AG08396 (cell line): ENCODE data around the gene PPP1R15B.
A peak's percentile ranks its signal among the peaks of the same experiment; 100 is the strongest.

Experiments used
- DNase-seq: peaks from one replicate; pipeline ENCODE4 v3.0.0; 2012; ENCODE audit warnings: low spot score, mixed read lengths

The PPP1R15B gene

GRCh38 chr1:204366759-204367158, 44.9 kb downstream of the PPP1R15B start:
- peak; percentile 32 for DNase-seq

- DNase-seq, result peak; percentile 75
Observed at GRCh38 chr1:204363335-204364114, 48.1 kb downstream of the PPP1R15B start.

DNA sequence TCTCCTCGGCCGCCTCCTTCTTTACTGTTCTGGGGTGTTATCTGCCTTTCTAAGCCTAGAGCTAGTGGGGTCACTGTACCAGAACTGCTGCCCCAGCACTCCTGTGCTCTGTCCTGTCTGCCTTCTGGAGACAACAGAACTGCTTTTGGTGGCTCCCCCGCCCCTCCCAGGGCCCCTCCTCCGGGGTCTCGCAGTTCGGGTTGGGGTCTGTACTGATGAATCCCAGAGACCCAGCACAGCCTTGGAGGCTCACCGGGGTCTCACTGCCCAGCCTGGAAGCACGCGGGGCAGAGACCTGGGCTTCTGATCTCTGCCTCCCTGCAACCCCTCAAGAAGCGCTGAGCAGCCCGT, 48.7 kb downstream of the PPP1R15B start:
- DNase-seq, result no peak

- no peak for DNase-seq
Observed at GRCh38 chr1:204361781-204362180, 49.8 kb downstream of the PPP1R15B start.

- DNase-seq, result no peak
Observed at GRCh38 chr1:204361341-204361771, 50.3 kb downstream of the PPP1R15B start.

- DNase-seq, result no peak
Observed at GRCh38 chr1:204360314-204360713, 51.3 kb downstream of the PPP1R15B start.

- peak; percentile 54 for DNase-seq
Observed at GRCh38 chr1:204359474-204360255, 52.0 kb downstream of the PPP1R15B start, which contains the start of gene PLEKHA6. Gene PLEKHA6, minus strand, starts transcription at chr1:204359929. Its CDS starts 86,202 bp downstream, at chr1:204273727.

DNA sequence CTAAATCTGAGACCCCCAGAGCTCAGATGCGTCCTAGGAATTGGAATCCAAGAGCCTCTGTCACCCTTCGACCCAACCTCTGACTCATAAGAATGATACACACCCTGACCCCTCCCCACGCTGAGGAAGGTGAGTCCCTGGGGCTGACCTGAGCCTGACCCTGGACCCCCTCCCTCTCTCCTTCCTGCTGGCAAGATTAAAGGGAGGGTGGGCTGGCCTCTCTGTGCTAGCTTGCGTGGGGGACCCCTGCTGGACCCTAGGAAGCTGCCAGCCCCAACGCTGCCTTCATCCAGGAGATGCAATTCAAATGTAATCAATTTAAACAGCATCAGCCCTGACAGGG, 52.5 kb downstream of the PPP1R15B start:
- no peak for DNase-seq

GRCh38 chr1:204358605-204359004, 53.0 kb downstream of the PPP1R15B start:
- no peak for DNase-seq

GRCh38 chr1:204357551-204358490, 53.8 kb downstream of the PPP1R15B start:
- no peak for DNase-seq

- peak; percentile 27 for DNase-seq
Observed at GRCh38 chr1:204356997-204357396, 54.6 kb downstream of the PPP1R15B start.

DNA sequence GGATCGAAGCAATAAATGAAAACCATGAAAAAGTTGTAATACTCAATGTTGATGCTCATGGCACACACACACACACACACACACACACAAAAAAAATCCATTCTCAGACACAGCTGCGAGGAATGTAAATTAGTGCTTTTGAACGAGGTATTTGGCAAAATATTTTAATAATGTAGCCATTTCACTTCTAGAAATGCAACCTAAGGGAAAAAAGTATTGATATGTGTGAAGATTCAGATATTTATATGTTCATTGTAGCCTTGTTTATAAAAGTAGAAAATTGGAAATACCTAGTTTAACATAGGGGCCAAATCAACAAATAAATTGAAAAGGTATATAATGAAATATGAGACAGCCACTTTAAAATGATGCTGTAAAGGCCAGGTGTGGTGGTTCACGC, 55.7 kb downstream of the PPP1R15B start:
- no peak for DNase-seq

DNA sequence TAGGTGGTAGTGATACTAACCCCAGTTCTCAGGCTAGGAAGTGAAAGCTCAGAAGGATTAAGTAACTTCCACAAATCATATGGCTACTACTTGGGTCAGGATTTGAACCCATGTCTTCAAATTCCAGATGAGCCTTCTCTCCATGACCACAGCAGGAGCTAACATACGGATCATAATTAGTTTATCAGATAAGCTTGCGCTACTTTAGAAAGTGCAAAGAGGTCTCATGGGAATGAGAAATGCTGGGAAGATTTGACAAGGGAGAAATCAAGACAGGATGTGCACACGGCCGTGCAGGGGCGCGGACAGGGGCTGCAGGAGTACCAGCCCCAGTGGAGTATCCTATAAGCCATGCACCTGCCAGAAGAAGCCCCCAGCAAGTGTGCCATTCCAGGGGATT, 57.0 kb downstream of the PPP1R15B start:
- DNase-seq, result no peak
